T-helper 2 cell treated with Interferon-gamma antibody and Interleukin-4, amounts not matched to agents 5 μg/mL and 100 μg/mL, for 36 hours (primary cell): ENCODE results near the gene CORO2B.

Source experiments
- DNase-seq: peaks from one replicate; pipeline ENCODE4 v3.0.0; 2021; ENCODE audit warnings: low spot score
- H3K27ac Mint-ChIP-seq: one replicate; pipeline ENCODE4 v1.8.0; 2021; ENCODE audit warnings: mild to moderate bottlenecking, mixed read lengths
- H3K27me3 Mint-ChIP-seq: one replicate; pipeline ENCODE4 v1.8.0; 2021; ENCODE audit warnings: low read depth, mixed read lengths
- H3K36me3 Mint-ChIP-seq: one replicate; pipeline ENCODE4 v1.8.0; 2021; ENCODE audit warnings: low read depth, mixed read lengths
- H3K4me1 Mint-ChIP-seq: one replicate; pipeline ENCODE4 v1.8.0; 2021; ENCODE audit warnings: low read depth, mixed read lengths
- H3K4me3 Mint-ChIP-seq: one replicate; pipeline ENCODE4 v1.8.0; 2022; ENCODE audit warnings: mild to moderate bottlenecking, moderate library complexity, mixed read lengths
- H3K9me3 Mint-ChIP-seq: one replicate; pipeline ENCODE4 v1.8.0; 2021; ENCODE audit warnings: mixed read lengths

The CORO2B gene

DNA sequence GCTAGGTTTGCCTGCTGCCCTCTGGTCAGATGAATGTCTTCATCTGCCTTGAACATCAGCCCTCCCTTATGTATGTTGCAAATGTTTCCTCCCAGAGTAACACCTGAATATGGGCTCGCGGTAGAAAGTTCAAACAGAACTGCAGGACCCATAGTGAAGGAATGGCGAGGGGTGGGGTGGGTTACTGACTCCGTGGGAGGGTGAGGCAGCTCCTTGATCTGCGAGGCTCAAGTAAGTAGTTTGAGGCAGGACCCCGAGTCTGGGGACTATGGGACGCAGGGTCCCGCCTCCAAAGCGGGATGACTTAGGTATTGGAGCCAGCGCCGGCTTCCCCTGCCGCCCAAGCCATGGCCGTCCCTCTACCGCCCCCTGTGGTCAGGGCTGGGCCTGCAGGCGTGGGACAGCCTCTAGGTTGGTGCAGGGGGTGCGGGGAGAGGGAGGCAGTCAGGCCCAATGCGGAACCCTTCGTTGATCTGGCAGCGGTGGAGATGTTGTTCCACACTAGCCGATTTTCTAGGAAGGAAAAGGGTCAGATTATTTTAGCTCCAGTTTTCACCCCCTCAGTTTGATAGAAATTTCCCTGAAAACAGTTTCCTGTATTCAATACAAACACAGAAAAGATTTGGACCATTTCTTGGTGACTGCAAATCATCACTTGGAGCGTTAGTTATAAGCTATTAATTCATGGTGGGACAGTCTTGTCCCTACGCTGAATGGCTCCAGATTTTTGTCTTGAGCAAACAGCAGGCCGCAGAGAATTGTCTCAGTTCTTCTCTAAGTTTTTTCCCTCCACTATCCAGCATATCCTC, 72.3 kb downstream of the CORO2B start:
- Mint-ChIP-seq H3K27ac (no peak overlapping the region), H3K4me3 (no peak overlapping the region), H3K36me3 (no peaks in the 10 kb centered on the region), H3K27me3 (no peaks in the 10 kb centered on the region), H3K9me3 (no peaks in the 10 kb centered on the region), H3K4me1 (no peaks in the 10 kb centered on the region)
- DNase-seq, result peak; percentile 31

DNA sequence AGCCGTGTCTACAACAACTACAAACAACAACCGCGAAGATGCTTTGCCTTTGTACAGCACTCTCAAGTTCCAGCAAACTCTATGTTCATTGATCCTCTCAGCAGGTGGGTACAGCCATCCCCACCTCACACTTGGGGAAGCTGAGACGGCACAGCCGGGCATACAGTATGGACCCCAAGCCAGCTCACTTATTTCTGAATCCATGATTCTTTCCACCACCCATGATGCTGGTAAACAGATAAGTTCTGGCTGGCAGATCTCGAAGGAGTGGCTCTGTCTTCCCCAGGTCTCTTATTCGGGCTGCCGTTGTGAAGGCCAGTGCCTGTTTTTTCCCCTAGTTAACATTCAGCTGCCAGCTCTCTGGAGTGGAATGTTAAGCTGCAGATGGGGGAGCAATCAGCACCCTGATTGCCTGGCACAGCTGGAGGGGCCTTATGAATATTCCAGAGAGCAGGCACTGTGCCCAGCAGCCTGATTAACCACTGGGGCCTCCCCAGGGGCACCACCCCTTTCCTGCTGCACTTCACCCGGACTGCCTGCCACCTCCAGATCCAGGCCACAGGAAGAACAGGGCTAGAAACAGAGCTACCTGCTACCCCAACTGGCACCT, 73.2 kb downstream of the CORO2B start:
- no peak overlapping the region for H3K4me3 Mint-ChIP-seq
- DNase-seq, result no peak
- no peak overlapping the region for H3K27ac Mint-ChIP-seq
- no peaks in the 10 kb centered on the region for H3K9me3 Mint-ChIP-seq
- H3K4me1 Mint-ChIP-seq, result no peaks in the 10 kb centered on the region
- H3K27me3 Mint-ChIP-seq, result no peaks in the 10 kb centered on the region
- no peaks in the 10 kb centered on the region for H3K36me3 Mint-ChIP-seq

DNA sequence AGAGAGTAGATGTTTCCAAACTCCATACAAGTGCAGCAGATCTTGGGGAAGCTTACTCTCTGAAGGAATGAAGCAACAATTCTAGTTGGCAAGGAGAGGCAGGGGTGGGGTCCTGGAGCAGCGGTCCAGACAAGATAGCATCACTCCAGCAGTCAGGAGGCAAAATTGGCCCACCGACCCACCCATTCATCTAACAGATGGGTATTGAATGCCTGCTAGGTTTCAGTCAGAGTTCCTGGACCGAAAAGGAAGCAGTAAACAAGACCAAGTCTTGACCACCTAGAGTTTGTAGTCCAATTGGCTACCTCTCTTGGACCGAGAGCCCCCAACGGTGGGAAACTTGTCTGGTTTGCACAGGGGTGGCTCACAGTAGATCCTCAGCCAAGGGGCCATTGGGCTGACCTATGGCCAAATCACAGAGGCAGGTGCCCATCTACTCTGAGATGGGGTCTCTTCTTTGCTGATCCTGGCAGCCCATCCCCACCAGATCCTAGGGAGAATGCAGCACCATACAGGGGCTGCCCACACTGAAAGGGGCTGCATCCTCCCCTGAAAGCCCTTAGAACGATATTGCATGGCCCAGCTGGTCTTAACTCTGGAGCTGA, 74.3 kb downstream of the CORO2B start:
- Mint-ChIP-seq H3K27ac (no peak overlapping the region), H3K4me1 (no peaks in the 10 kb centered on the region), H3K27me3 (no peaks in the 10 kb centered on the region), H3K4me3 (no peak overlapping the region), H3K9me3 (no peaks in the 10 kb centered on the region), H3K36me3 (no peaks in the 10 kb centered on the region)
- DNase-seq, result no peak

DNA sequence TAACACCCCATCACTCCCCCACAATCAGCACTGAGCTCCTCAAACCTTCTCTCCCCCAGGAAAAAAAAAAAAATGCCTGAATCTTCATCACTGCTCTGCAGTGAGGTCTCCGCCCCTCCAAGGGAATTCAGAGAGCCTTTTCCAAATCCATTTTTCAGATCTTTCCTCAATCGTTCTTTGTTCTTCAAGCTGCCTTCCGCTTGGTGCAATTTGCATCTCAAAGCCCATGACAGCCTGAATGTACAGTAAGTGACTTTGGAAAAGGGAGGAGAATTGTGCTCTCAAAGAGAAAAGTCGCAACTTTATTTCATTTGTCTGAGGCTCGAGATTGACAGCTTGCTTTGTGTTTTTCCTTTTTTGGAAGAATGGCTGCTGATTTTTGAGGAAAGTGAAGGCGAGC, 75.0 kb downstream of the CORO2B start:
- H3K4me3 Mint-ChIP-seq, result no peak overlapping the region
- DNase-seq, result no peak
- no peaks in the 10 kb centered on the region for H3K36me3 Mint-ChIP-seq
- H3K9me3 Mint-ChIP-seq, result no peaks in the 10 kb centered on the region
- H3K27me3 Mint-ChIP-seq, result no peaks in the 10 kb centered on the region
- H3K27ac Mint-ChIP-seq, result no peak overlapping the region
- H3K4me1 Mint-ChIP-seq, result no peaks in the 10 kb centered on the region

DNA sequence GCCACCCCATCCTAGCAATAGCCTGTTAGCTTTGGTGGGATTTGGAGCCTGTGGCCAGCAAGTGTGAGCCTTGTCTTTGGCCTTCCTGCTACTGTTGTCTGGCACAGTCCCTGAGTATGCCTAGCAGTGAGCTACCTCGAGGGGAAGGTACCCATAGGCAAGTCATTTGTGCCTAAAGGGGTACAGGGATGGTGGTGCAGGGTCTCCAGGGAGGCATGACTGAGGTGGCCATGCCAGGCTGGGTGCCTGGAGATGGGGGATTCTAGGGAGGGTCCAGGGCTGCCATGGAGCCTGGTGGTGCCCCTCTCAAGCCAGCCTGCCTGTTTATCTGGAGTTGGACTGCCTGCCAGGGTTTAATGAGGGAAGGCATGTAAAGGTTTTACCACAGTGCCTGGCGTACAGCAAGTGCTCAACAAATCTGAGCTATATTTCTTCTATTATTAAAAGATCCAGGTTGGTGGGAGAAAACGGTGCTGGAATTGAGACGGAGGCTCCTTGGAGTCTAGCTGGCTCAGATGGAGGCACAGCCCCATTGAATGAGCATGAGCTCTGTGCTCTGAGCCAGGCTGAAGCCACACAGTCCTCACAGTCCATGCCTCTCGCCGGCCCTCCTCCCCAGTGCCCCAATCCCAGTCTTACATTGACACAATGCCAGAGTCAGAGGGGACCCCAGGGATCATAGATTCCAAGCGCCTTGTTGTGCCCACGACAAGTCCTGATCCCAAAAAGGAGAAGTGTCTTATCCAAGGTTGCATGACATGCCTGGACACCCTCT, 76.2 kb downstream of the CORO2B start:
- DNase-seq, result no peak
- H3K4me3 Mint-ChIP-seq, result no peak overlapping the region
- no peaks in the 10 kb centered on the region for H3K36me3 Mint-ChIP-seq
- no peak overlapping the region for H3K27ac Mint-ChIP-seq
- no peaks in the 10 kb centered on the region for H3K4me1 Mint-ChIP-seq
- no peaks in the 10 kb centered on the region for H3K27me3 Mint-ChIP-seq
- H3K9me3 Mint-ChIP-seq, result no peaks in the 10 kb centered on the region

DNA sequence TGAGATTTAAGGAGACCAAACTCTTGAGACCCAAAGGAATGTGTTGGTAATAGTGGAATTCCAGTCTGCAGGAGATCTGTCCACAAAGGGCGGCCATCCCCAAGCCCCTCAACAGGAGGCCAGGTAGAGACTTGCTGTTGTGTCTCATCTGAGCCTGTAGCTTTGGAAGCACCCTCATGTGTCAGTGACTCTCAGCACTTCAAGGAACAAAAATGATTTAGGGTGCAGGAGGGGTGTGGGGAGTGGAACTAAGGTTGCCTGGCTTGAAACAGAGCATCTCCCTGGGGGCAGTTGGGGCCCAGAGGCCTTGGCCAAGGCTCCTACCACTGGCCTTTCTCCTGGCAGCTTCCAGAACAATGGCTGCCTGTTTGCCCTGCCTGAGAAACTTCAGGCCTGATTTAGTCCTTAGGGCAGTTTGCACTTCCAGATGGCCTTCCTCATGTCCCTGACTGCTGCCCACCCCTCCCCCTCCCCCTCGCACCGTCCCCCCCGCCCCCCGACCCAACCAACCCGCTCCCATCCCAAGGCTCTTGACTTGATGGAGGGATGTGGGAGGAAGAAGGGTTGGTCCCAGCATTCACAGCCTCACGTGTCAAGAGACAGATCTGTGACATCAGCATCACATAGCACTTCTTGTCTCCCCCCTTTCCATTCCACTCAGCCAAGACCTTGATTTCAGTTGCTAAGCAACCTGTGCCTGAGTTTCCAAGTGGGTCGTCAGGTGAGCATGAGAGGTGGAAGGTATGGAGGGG, 77.1 kb downstream of the CORO2B start:
- Mint-ChIP-seq H3K27ac (no peak overlapping the region), H3K27me3 (no peaks in the 10 kb centered on the region), H3K9me3 (no peaks in the 10 kb centered on the region), H3K4me3 (no peak overlapping the region), H3K36me3 (no peaks in the 10 kb centered on the region), H3K4me1 (no peaks in the 10 kb centered on the region)
- DNase-seq, result no peak

DNA sequence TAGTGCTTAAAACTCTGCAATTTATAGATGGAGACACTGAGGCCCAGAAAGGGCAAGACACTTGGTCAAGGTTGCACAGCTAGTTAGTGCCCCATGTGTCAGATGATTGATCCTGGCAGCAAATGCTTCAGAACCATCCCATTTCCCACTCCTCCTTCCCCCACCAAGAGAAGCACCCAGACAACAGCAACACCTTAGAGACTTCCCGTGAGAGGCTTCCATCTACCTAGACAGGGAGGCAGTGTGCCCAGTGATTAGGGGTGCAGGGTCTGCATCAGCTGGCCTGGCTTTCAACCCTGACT, 77.6 kb downstream of the CORO2B start:
- Mint-ChIP-seq H3K4me1 (no peaks in the 10 kb centered on the region), H3K36me3 (no peaks in the 10 kb centered on the region), H3K27ac (no peak overlapping the region), H3K27me3 (no peaks in the 10 kb centered on the region), H3K9me3 (no peaks in the 10 kb centered on the region), H3K4me3 (no peak overlapping the region)
- DNase-seq, result no peak

DNA sequence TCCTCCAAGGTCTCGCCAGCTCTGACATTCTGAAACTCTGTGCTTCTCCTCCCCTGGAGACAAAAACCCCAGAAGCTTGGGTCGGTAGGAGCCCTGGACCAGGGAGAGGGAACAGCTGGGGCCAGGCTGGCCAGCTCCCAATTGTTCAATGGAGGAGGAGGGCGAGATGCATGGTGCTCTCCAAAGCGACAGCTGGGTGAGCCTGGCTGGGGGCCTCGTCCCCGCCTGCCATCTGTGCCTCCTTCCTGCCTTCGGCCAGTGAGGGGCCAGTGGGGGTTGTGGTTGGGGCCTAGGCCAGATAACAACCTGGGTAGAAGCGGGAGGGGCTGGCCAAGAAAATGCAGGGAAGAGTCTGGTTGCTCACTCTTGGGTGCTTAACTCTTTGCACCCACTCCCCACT, 79.4 kb downstream of the CORO2B start:
- DNase-seq, result no peak
- Mint-ChIP-seq H3K4me3 (no peak overlapping the region), H3K9me3 (no peaks in the 10 kb centered on the region), H3K27me3 (peaks cover 2% of the 10 kb centered on the region), H3K36me3 (no peaks in the 10 kb centered on the region), H3K27ac (no peak overlapping the region), H3K4me1 (no peaks in the 10 kb centered on the region)

DNA sequence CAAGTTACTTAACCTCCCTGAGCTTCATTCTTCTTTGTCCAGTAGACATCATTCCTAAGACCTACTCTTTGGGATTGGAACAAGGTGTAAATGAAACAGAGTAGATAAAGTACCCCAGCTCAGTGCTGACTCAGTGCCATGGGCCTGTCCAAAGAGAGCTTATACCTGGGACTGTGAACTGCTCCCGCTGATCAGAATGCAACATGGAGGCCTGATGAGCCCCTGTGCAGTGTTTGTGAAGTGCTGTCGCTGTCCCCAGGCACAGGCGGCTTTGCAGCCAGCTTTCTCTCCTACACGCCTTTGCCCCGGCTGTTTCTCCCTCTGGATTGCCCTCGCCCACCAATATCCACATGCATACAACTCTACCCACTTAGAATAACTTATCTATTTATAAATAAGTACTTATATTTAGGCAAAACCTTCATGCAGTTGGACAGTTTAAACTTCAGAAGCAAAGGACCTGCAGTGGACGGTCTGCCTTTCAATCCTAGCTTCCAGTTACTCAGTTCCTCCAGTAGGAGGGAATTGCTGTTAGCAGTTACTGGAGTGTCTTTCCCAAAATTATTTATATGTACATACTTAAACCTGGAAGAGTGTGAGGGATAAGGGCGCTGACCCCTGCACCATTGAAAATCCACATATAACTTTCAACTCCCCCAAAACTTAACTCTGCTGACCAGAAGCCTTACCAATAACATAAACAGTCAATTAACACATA, 80.0 kb downstream of the CORO2B start:
- Mint-ChIP-seq H3K9me3 (no peaks in the 10 kb centered on the region), H3K4me1 (no peaks in the 10 kb centered on the region), H3K4me3 (no peak overlapping the region), H3K27me3 (peaks cover 7% of the 10 kb centered on the region), H3K36me3 (no peaks in the 10 kb centered on the region), H3K27ac (no peak overlapping the region)
- no peak for DNase-seq

DNA sequence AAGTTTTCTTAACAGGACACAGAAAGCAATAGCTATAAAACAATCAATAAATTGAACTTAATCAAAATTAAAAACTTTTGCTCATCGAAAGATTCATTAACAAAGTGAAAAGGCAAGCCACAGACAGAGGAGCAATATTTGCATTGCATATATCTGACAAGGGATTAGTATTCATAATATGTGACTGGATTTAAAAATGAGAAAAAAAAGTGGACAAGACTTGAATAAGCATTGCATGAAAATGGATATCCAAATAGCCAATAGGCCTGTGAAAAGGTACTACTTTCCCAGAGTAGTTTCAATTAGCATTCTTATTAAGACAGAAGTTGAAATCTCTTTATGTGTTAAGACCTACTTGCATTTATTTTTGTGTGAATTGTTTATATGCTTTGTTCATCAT, 84.7 kb downstream of the CORO2B start:
- no peaks in the 10 kb centered on the region for H3K4me1 Mint-ChIP-seq
- peaks cover 12% of the 10 kb centered on the region for H3K27me3 Mint-ChIP-seq
- no peaks in the 10 kb centered on the region for H3K9me3 Mint-ChIP-seq
- no peak overlapping the region for H3K27ac Mint-ChIP-seq
- no peak for DNase-seq
- H3K4me3 Mint-ChIP-seq, result no peak overlapping the region
- no peaks in the 10 kb centered on the region for H3K36me3 Mint-ChIP-seq

DNA sequence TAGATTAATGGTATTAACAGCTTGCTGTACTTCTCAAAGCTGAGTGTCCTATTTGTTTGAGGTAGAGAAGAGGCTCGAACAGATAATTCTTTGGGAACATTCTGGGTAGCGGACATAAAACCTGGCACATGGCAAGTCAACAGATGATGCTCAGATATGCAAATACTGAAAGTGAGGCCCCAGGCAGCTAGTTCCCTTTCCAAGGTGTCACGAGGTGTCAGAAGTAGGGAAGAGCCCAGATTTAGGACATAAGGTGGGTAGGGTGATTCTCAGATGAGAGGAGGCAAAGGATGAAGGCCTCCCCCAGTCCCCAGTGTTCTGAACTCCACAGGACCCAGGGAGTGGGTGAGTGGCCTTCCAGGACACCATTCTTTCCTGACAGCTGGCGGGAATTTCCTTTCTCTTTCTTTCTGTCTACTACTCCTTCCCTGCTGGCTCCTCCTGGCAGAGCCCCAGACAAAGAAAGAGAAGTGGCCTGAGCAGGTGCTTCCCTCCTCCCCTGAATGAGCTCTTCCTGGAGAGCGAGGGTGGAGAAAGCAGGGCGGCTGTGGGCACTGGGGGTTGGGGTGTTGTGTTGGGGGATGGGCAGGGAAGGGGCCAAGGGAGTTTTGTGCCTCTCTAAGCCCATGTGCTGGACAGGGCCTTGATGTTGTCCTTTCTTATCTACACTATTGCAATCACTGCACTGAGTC, 87.5 kb downstream of the CORO2B start:
- peaks cover 12% of the 10 kb centered on the region for H3K27me3 Mint-ChIP-seq
- no peaks in the 10 kb centered on the region for H3K4me1 Mint-ChIP-seq
- H3K27ac Mint-ChIP-seq, result no peak overlapping the region
- no peaks in the 10 kb centered on the region for H3K36me3 Mint-ChIP-seq
- no peak overlapping the region for H3K4me3 Mint-ChIP-seq
- no peaks in the 10 kb centered on the region for H3K9me3 Mint-ChIP-seq
- DNase-seq, result no peak

DNA sequence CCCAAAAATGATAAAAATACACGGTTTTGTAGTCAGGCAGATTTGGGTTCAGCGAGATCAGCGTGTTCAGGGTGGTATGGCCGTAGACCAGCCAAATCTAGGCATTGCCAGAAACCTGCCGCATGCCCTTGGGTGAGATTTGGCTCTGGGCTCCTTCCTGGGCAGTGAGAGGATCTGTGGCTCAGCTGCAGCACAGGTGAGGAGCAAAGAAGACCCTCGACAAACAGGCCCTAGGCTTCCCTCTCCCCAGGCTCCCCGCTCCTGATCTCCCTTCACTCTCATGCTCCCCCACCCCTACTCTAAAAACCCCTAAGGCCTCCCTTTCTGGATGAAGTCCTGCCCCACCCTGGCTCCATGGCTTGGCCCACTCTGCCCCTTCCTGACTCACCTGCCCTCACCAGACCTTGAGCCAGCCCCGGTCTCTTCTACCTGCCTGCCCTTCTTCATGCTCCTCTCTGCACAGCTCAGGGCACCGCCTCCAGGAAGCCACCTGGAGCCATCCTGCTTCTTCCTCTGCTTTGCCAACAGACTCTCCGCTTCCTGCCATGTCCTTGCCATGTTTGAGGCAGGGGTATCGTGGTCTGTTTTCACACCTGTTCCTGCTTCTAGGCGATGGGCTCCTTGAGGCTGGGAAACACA, 88.1 kb downstream of the CORO2B start:
- no peaks in the 10 kb centered on the region for H3K4me1 Mint-ChIP-seq
- no peaks in the 10 kb centered on the region for H3K9me3 Mint-ChIP-seq
- peaks cover 15% of the 10 kb centered on the region for H3K27me3 Mint-ChIP-seq
- H3K4me3 Mint-ChIP-seq, result no peak overlapping the region
- no peak for DNase-seq
- H3K36me3 Mint-ChIP-seq, result no peaks in the 10 kb centered on the region
- no peak overlapping the region for H3K27ac Mint-ChIP-seq
